Skin epidermis (tissue), 12 donors: ENCODE data around the gene ALG8.
A peak's percentile ranks its signal among the peaks of the same experiment; 100 is the strongest.
"Not testable (repeated sequence)": the region's sequence is repeated elsewhere in the genome, so short reads cannot be mapped to it uniquely, and the experiment has no call there.

ENCODE experiments used
- H3K27ac ChIP-seq, 21 experiments: fragments of 200-600 bp; sonication (generic) in 11 of 21; one replicate each; pipeline ENCODE4 v1.5.0; 2020; ENCODE audit warnings: mild to moderate bottlenecking in 3 of 21, inconsistent platforms in 2 of 21, moderate library complexity in 2 of 21
- H3K4me3 ChIP-seq, 7 experiments: fragments of 200-600 bp; sonication (generic) in 2 of 7; one replicate each; pipeline ENCODE4 v1.5.0; 2020; ENCODE audit warnings: inconsistent platforms in 2 of 7, mild to moderate bottlenecking in 2 of 7, moderate library complexity in 1 of 7

The ALG8 gene

DNA sequence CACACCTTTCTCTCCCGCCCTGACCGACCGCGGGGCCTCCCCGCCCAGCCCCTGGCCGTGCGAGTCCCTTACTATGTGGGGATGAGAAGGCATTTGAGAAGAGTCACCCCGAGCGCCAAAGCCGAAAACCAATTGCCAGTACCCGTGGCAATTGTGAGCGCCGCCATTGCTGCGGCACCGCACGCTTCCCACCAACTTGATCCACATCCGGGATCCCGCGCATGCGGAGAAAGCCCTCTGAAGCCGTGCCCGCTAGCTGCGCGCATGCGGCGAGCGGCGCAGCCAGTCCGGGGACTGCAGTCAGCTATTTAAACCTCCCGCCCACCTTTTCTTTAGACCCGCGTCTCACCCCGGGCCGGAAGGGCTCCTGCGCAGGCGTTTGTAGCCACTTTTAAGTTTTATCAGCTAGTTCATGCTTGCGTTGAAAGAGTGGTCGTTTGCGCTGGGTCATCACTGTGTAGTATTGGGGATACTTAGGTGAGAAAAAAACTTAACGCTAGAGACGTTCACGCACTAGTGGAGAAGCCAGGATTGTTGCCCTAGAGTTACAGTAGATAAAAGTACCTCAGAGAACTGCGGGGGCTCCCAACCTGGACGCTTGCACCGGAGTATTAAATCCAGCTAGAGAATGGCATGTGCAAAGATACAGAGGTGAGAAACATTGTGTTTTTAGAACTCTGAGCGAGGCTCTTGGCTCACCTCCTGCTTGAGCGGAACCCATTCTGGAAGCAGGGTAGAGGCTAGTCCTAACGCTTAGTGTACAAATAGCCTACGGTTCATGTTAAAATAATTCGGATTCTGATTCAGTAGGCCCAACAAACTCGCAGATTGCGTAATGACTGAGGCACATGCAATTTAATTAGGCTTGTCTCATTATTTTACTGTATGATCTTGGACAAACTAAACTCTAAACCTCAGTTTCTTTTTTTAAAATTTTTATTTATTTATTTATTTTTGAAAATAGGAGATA lies at the start of gene ALG8:
ALG8 (minus strand) TSS at position 205 of the 970 bp plus-strand sequence; CDS start at position 167, 38 bp downstream.
- H3K4me3 ChIP-seq = peak within 1 kb of the TSS; percentile 51 to 81 (median 66)

DNA sequence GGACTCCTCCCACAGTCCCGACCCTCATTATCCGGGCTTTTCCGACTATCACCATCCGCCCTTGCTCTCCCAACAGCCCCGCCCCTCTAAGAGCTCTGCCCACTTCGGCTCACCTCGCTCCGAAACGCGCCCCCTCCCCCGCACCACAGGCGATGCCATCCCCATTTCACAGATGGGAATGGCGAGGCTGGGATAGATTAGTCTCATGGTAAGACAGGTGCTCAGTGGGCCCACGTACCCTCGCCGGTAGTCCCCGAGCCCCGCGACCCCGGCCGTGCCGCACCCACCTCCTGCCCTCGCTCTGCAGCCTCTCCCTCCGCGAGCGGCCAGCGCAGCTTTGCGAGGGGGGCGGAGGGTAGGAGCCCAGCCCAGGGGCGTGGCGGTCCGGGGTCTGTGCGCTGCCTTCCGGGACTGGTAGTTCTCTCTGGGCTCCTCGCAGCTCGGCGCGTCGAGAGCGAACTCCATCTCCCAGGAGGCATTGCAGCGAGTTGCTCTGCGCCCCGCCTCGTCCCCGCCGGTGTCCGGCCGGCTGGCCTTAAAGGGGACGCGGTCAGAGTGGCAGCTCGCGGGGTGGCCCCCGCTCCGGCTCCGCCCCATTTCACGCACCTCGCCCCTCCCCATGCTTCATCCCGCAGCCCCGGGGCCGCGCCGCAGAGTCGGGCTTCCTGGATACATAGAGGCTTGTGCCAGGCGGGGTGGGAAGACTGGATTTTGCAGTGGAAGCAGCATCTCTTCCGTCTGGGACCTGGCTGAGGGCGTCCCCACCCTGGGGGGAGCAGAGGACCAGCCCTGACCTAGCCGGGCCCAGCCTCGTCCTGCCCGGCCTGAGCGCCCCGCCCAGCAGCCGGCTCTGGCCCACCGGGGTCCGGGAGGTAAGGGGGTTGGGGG lies 49.1 kb upstream of the ALG8 start, which contains the start of the genes KCTD21 and USP35:
KCTD21 (minus strand) TSS at position 341 of the 888 bp plus-strand sequence. CDS start 14,072 bp downstream, outside the sequence.
USP35 (plus strand) TSS at position 634 of the 888 bp plus-strand sequence. CDS start 7,327 bp downstream, outside the sequence.
- peak within 1 kb of the TSS; percentile 54 to 92 (median 82) for H3K27ac ChIP-seq

More for the DNA sequence above, at the start of gene ALG8:
- H3K27ac ChIP-seq = peak within 1 kb of the TSS in 20 of 21 experiments; percentile 52 to 93 (median 84)

DNA sequence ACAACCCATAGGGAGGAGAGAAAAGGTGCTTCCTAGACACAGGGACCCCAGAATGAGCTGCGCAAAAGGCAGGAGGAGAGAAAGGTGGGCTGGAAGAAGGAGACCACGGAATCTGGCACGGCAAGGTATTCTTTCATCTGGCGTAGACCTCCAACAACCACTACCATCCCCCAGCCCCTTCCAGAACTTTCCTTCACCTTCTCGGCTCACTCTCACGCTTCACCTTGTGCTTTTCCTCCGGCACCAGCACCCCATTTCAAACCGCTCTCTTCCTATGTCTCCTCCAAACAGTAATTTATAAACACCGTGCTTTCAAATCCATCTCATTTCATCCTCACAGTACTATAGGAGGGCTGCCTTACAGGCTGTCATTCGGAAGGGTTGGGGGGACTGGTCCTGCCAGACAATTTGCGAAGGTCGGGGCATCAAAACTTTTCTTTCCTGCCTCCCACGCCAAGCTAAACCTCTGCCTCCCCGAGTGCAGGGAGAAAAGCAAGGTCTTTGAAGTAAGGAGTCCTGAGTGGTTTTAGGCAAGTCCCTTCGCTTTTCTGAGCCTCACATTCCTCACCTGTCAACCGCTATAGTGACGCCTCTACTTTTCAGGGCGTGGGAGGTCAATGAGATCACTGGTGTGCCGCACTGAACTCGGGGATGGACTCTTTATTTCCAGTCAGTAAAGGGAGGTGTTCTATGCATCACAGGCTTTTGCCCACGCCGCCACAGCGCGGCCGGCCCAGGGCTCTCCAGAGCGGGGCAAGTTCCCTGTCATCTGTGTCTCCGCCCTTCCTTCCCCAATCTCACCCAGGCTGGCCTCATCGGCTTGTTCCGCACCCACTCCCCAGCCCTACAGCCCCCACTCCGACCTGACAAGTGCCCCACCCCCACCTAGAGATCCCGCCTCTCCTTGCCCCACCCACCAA lies 48.2 kb upstream of the ALG8 start:
- Histone ChIP-seq H3K4me3 (peak overlapping the region; percentile 67 to 99 (median 85)), H3K27ac (peak overlapping the region; percentile 54 to 92 (median 81))

More for the DNA sequence above, 49.1 kb upstream of the ALG8 start, which contains the start of the genes KCTD21 and USP35:
- peak within 1 kb of the TSS; percentile 67 to 99 (median 85) for H3K4me3 ChIP-seq

DNA sequence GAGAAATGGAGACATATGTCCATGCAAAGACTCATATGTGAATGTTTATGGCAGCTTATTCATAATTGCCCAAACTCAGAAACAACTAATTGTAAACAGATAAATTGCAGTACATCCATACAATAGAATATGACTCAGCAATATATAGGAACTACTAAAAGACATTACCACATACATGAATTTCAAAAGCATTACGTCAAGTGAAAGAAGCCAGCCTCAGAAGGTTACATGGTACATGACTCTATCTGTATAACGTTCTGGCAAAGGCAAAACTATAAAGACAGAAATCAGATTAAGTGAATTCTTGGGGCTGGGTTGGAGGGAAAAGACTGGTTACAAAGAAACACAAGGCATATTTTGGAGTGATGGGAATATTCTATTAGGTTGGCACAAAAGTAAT lies 41.8 kb upstream of the ALG8 start:
- no peak overlapping the region for H3K4me3 ChIP-seq
- H3K27ac ChIP-seq = no peak overlapping the region

DNA sequence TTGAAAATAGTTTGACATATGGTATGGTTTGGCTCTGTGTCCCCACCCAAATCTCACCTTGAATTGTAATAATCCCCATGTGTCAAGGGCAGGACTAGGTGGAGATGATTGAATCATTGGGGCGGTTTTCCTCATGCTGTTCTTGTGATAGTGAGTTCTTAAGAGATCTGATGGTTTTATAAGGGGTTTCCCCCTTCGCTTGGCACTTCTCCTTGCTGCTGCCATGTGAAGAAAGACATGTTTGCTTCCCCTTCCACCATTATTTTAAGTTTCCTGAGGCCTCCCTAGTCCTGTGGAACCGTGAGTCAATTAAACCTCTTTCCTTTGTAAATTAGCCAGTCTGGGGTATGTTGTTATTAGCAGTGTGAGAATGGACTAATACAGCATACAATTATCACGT lies 41.3 kb upstream of the ALG8 start:
- no peak overlapping the region for H3K4me3 ChIP-seq
- no peak overlapping the region for H3K27ac ChIP-seq

DNA sequence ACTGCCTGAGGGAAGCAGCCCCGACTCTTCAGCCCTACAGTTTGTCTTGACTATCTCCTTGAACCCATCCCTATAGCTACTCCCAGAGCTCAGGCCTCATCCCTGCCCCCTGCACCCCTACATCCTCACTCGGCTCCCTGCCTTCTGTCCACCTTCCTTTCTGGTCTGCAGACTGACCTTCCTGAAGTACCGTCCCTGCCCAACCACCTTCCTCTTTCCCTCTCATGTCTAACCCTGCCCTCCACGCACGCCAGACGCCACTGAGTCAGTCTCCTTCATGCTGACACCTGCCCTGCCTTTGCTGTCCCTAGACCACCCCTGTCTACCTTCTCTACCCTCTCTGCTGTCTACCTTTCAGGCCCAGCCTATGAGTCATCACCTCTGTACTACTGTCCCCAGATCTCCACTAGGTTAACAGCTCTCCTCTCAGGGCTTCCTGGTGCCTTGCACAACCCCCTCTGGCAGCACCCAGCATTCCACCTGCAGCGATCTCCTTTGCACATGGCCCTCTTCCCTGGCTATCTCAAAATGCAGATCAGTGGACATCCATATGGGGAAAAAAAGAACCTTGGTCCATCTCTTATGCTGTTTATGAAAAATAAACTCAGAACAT lies 40.1 kb upstream of the ALG8 start:
- Histone ChIP-seq H3K4me3 (no peak overlapping the region), H3K27ac (no peak overlapping the region)

DNA sequence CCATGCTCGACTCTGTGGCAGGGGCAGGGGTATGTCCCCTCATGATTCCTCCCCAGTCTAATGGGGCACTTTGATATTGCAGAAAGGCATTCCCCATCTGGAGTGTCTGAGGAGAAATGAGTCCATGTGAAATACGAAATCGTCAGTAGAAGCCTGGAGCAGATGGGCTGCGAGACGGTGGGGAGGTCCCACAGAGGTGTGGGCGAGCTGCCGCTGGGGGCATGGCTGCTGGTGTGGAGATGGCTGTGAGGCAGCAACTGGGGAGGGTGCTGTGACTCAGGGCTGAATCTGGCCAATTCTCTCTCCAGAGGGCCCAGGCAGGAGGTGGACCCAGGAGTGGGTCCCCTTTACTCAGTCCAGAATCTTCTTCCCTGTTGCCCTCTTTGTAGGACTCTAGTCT lies 37.8 kb upstream of the ALG8 start:
- no peak overlapping the region for H3K4me3 ChIP-seq
- H3K27ac ChIP-seq = no peak overlapping the region

DNA sequence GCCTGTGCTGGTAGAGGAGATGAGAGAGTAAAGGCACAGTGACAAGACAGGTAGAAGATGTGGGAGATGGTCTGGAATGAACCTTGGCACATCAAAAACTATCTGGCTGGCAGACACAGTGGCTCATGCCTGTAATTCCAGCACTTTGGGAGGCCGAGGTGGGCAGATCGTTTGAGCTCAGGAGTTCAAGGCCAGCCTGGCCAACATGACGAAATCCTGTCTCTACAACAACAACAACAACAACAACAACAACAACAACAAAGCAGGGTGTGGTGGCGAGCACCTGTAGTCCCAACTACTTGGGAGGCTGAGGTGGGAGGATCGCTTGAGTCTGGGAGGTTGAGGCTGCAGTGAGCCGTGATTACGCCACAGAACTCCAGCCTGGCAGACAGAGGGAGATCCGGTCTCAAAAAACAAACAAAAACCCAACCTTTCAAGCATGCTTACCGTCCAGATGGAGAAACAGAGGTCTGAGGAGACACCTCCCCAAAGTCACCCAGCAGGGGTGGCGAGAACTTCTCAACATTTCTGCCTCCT lies 37.2 kb upstream of the ALG8 start:
- Histone ChIP-seq H3K27ac (no peak overlapping the region), H3K4me3 (no peak overlapping the region)

DNA sequence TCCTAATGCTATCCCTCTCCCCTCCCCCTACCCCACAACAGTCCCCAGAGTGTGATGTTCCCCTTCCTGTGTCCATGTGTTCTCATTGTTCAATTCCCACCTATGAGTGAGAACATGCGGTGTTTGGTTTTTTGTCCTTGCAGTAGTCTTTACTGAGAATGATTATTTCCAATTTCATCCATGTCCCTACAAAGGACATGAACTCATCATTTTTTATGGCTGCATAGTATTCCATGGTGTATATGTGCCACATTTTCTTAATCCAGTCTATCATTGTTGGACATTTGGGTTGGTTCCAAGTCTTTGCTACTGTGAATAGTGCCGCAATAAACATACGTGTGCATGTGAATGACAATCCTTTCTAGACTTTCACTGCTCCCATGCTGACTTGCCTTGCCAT lies 36.4 kb upstream of the ALG8 start:
- H3K27ac ChIP-seq, H3K4me3 ChIP-seq: not testable (repeated sequence)

DNA sequence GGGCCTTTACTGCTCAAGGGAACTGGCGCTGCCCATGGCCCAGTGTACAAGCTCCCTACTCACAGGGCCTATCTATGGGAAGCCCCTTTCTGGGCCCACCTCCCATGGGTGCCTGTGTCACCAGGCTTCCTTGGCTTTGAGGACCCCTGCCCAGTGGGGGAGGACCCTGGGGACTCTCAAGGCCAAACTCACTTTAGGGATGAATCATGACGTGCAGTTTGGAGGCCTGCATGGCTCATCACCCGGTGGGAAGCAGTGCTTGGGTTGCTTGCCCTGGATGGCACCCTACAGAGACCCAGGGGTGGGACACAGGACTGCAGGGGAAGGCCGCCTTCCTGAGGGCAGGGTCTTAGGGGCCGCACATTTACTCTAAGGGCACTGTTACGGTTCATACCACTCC lies 32.5 kb upstream of the ALG8 start:
- no peak overlapping the region for H3K4me3 ChIP-seq
- H3K27ac ChIP-seq = no peak overlapping the region

DNA sequence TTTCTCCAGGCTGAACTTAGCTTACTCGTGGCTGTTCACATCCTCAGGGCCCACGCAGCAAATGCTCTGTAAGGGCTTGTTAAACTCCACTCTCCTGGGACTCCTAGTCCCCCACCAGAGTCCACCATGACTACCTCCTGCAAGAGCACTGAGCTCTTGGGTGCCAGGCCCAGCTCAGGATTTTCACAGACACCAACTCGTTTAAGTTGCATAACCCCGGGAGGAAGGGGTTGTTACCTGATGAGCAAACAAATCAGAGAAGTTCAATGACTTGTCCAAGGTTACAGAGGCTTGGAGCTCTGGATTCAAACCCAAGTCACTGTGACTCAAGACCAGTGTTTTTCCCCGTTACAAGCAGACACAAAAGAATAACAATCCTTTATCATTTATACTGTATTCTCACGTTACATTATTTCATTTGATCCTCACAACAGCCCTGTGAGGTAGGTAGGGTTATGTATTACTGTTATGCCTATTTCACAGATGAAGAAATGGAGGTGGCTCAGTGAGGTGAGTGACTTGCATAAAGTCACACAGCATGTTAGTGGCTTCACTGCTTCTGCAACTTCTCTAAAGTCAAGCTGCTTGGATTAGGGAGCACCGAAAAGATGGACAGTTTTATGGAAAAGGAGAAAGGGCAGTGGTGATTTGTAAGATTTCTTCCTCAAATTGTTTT lies 31.6 kb upstream of the ALG8 start:
- peak overlapping the region in 2 of 21 experiments; percentile 25 to 79 for H3K27ac ChIP-seq
- H3K4me3 ChIP-seq = no peak overlapping the region

DNA sequence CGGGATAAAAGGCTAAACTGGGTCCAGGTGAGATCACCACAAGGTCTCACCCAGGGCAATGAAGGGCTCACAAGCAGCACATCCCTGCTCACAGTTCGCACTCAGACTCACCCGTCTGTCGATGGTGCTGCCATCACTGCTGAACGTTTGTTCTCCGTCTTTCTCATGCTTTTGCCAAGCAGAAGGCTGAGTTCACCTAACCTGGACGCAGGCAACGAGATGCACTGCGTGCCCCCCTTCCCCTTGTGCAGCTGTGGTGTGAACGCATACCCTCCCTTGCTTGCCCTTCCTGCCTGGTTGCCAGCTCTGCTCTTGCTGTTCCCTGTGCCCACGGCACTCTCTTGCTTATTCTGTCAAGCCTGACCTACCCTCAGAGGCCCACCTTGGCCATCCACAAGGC lies 31.0 kb upstream of the ALG8 start:
- Histone ChIP-seq H3K27ac (peak overlapping the region in 5 of 21 experiments; percentile 16 to 79 (median 30)), H3K4me3 (no peak overlapping the region)

DNA sequence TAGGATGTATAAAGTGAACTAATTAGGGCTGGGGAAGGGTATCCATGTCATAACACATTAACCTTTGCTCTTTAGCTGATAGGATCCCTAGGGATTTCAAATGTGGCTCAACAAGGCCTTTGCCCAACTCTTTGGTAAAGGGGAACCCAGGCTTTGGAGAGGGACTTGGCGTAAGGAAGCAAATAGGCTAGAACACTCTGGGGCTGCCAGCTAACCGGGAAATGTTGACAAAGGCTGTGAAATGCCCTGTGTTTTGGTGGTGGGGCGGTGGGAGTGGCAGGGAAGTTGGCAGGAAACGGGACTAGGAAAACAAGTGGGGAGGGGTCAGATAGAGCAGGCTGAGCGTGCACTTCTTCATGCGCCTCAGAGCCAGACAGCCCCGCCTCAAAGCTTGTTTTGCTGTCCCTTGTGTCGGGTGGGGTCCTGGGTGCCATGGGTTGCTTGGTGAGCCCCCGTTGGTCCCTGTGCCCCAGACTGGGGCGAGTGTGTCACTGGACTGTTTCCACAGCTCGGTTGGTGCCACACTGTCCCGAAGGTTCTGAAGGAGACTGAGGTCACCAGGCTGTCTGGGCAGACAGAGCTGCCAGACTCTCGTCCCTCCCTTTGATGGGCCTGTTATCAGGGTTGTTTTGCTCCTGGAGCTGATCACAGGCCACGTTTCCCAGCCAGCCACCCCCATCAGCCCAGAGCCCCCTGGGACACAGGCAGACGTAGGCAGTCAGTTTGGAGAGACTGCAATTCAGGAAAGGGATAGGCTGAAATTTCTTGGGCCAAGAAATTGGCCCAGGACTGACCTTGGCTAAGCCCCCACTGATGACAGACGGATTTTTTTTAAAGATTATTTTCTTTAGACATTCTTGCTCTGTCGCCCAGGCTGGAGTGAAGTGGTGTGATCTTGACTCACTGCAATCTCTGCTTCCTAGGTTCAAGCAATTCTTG lies 29.4 kb upstream of the ALG8 start:
- H3K4me3 ChIP-seq = no peak overlapping the region
- H3K27ac ChIP-seq = peak overlapping the region in 17 of 21 experiments; percentile 3 to 81 (median 65)

DNA sequence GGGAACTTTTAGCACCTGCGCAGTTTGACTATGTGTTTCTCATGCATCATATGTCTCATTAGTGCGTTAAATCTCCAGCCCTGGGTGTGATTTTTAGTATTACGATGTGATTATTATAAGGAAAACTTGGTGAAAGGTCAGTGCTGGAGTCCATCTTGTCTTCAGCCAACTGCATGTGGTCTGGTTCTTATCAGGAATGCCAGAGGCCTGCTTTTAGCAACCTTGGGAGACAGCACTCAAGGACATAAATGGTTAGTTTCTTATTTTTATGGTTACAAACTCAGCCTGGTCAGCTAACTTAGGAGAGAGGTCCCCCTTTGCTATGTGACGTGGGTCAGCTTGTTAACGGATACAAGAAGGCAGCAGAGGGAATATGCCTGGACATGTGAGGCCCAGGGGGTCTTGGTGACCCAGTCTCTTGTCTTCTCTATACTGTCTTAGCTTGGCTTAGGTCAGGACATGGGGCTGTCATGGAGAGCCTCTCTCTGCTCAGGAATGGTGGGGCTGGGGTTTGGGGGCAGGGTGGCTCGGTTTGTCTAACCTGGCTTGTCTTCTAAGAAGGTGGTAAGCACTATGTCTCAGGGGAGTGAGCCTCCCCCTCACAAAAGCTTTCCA lies 27.5 kb upstream of the ALG8 start:
- H3K27ac ChIP-seq = peak overlapping the region in 1 of 21 experiments; percentile 36
- H3K4me3 ChIP-seq = no peak overlapping the region

DNA sequence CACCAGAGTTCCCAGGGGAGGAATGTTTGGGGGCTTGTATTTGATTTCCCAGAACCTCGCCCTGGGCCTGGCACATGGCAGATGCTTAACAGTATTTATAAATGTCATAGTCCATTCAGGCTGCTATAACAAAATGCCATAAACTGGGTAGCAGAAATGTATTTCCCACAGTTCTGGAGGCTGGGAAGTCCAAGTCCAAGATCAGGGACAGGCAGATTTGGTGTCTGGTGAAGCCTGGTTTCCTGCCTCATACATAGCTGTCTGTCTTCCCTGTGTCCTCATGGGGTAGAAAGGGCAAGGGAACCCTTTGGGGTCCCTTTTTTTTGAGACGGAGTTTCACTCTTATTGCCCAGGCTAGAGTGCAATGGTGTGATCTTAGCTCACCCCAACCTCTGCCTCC lies 25.0 kb upstream of the ALG8 start:
- Histone ChIP-seq H3K27ac (no peak overlapping the region), H3K4me3 (no peak overlapping the region)

DNA sequence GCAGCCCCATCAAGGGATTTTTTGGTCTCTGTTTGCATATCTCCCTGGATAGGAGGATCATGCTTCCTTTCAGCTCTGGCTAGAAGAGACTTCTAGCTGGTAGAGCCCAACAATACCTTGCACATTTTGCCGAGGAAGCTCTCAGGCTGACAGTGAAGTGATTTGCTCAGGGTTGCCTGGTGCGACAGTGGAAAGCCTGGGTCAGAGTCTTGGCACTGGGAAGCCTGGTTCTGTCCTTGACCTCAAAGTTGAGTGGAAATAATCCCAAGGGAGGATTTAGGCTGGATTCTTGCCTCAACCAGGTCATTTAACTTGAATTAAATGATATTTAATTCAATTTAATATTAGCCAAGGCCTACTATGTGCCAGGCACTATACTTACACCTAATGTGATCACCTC lies 24.4 kb upstream of the ALG8 start:
- Histone ChIP-seq H3K4me3 (no peak overlapping the region), H3K27ac (no peak overlapping the region)
